ENCODE data around the gene CDC42BPB.

CDC42BPB gene, protein sequence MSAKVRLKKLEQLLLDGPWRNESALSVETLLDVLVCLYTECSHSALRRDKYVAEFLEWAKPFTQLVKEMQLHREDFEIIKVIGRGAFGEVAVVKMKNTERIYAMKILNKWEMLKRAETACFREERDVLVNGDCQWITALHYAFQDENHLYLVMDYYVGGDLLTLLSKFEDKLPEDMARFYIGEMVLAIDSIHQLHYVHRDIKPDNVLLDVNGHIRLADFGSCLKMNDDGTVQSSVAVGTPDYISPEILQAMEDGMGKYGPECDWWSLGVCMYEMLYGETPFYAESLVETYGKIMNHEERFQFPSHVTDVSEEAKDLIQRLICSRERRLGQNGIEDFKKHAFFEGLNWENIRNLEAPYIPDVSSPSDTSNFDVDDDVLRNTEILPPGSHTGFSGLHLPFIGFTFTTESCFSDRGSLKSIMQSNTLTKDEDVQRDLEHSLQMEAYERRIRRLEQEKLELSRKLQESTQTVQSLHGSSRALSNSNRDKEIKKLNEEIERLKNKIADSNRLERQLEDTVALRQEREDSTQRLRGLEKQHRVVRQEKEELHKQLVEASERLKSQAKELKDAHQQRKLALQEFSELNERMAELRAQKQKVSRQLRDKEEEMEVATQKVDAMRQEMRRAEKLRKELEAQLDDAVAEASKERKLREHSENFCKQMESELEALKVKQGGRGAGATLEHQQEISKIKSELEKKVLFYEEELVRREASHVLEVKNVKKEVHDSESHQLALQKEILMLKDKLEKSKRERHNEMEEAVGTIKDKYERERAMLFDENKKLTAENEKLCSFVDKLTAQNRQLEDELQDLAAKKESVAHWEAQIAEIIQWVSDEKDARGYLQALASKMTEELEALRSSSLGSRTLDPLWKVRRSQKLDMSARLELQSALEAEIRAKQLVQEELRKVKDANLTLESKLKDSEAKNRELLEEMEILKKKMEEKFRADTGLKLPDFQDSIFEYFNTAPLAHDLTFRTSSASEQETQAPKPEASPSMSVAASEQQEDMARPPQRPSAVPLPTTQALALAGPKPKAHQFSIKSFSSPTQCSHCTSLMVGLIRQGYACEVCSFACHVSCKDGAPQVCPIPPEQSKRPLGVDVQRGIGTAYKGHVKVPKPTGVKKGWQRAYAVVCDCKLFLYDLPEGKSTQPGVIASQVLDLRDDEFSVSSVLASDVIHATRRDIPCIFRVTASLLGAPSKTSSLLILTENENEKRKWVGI (N-terminal part only)

DNA sequence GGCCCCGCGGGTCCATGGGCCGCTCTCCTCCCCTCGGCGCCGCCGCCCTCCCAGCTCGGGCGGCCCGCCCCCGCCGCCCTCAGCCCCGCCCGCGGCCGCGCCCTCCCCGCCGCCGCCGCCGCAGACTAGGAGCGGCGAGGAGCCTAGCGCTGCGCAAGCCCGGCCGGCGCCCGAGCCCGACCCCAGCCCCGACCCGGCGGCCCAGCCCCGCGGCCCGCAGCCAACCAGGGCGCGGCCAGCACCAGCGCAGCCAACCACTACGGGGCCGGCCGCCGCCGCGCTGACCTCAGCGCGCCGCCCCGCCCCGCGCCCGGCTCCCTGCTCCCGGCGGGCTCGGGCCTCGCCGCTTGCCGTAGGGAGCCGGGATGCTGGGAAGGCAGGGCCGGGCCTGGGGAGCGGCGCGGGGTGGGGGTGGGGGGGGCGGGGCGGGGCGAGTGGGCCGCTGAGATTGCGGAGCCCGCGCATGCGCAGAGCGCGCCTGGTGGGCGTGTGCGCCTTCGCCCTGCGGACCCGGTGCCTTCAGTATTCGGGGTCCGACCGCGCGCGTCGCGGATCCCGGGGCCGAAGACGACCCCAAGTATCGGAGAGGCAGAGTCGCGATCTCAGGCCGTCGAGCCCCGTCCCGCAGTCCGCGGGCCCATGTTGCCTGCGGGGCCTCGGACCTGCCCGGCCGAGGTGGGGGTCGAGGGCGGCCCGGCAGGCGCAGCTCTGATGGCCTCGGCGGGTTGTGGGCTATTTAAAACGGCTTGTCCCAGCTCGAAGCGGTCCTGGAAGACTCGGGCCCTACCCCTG lies at the start of gene CDC42BPB:
Gene CDC42BPB, minus strand, starts transcription at position 178 of the 792 bp plus-strand sequence. CDS start 376 bp downstream, outside the sequence.
- DNase-seq (ENCODE audit: low read depth) = peak; percentile 68

DNA sequence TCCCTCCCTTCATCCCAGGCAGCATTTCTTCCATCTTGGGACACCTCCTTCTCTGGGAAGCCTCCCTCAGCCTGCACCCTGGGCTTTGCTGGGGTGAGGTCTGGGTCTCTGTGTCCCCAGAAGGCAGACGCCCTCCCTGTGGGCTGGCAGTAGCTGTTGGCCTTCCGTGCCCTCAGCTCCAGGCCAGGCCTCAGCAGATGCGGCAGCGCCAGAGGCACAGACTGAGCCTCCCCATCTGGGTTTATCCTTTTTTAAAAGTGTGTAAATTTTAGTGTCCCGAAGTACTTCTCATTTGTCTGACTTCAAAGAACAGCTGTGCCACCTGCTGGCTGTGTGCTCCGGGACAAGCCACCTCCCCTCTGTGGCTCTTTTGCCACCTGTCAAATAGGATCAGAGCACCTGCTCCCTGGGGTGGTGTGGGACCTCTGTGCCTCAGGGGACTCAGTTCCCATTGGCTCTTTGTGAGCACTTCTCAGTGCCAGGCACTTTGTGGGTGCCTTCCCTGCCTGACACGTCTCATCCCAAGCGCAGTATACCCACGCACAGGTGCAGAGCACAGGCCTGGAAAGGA lies 48.3 kb upstream of the CDC42BPB start:
- no peak for DNase-seq (ENCODE audit: low read depth)

DNA sequence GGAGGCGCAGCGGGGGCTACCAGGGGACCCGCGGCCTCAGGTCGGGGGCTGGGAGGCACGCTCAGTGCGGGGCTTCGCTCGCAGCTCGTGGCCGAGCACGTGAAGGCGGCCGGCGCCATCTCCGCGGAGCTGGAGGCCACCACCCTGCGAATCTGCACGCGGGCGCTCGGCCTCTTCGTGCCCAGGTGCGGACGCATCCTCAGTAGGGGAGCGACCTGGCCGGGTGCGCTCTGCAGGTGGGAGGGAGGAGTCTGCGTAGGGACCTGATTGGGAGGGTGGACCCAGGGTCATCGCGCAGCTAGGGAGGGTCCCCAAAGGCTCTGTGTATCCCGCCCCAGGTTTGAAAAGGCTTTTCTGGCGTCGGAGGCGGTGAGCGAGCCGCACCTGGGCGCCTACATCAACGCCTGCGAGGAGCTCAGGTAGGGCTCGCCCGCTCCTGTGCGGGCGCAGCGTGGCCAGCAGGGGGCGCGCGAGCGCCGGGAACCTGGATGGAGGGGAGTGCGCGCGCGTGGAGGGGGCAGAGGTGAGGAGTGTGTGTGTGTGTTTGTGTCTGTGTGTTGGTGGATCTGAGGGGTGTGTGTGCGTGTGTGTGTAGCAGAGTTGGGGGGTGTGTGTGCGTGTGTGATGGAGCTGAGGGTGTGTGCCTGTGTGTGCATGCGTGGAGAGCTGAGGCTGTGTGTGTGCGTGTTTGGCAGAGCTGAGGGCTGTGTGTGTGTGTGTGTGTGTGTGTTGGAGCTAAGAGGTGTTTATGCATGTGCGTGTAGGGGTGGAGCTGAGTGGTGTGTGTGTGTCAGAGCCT lies 47.5 kb upstream of the CDC42BPB start:
- peak; percentile 73 for DNase-seq (ENCODE audit: low read depth)

DNA sequence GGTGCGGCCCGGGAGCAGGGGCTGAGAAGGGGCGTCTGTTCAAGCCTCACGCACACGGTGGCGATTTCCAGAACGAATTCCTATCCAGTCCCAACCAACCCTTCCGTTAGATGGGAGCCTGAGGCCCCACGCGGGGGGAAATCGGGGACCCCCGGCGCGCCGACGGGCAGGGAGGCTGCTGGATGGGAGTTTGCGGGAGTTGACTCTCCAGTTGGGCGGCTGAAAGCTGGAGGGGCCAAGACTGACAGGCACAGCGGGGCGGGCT lies 47.0 kb upstream of the CDC42BPB start:
- DNase-seq (ENCODE audit: low read depth) = no peak

DNA sequence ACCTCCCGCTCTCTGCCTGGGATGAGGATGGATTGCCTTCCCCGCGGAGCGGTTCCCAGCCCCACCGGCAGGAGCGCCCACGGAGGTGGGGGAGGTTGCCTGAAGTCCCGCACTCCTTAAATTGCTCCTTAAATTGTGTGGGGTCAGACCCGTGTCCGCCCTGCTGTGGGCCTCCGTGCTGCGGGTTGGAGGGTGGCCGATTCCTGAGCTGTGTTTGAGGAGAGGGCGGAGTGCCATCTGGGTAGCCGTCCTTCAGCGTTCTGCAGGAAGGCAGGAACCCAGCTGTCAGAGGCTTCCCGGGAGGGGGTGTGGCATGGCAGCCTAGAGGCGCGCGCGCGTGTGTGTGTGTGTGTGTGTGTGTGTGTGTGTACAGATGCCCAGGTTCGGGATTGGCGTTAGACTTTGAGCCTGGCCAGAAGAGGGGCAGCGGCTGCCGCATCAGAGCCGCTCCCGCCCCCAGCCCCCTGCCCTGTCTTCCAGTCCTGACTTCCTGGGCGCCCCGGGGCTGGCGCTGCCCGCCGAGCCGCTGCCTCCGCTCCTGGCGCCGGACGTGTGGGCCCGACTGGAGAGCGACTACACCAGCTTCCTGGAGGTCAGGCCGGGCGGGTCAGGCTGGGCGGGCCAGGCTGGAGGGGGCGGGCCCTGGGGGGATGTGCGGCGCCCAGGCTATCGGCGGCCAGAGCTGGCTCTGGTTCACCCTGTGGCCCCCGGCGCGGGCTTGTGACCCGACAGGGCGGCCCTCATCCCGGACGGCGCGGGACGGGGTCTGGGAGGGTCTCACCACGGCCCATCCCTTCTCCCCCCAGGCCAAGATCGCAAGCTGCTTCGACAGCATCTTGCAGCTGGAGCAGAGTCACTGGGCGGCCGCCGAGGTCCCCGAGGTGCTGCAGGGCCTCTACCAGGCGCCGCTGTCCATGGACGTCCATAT lies 46.4 kb upstream of the CDC42BPB start:
- DNase-seq (ENCODE audit: low read depth) = no peak

DNA sequence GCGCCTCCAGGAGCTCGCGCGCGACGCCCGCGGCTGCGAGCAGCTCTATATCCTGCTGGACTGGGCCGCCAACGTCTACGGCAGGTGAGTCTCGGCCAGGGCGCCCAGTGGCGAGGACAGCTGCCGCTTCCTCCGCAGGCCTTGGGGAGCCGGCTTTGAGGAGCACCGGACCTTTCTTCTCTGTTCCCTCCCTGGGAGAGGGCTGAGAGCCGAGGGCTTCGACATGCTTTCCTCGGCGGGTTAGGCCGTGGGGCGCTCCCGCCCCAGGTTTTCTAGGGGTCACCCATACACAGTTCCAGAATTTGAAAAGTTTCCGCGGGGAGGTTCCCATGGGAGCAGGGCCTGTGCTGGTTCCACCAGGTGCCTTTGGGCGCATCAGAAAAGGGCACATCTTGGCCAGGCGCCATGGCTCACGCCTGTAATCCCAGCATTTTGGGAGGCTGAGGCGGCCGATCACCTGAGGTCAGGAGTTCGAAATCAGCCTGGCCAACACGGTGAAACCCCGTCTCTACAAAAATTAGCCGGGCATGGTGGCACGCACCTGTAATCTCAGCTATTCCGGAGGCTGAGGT lies 45.4 kb upstream of the CDC42BPB start:
- no peak for DNase-seq (ENCODE audit: low read depth)

DNA sequence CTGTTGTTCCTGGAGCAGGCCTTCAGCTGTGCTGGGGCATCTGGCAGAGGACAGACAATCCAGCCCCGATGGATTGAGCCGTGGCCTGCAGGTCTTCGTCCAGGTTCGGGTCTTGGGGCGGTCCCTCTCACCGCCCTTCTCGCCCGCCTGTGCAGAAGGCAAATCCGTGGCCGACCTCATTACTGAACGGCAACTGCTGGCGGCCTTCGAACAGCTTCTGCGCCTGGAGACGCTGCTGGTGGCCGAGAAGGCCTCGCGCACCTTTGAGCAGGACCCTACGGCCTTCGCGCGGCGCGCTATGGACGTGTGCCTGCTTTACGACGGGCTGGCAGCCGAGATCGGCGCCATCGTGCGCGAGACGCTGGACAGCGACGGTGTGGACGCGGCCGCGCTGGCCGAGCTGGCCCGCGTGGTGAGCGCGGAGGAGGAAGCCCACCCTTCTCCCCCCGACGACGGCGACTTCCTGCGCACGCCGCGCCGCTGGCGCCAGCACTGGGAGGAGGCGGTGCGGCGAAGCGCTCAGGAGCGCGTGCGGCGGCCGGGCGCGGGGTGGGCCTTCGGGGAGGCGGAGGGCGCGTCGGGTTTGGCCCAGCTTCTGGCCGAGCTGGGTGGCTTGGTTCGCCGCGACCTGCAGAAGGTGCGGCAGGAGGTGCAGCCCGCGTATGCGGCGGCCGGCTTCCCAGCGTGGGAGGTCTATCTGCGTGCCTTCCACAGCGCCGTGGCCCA lies 44.8 kb upstream of the CDC42BPB start:
- no peak for DNase-seq (ENCODE audit: low read depth)

DNA sequence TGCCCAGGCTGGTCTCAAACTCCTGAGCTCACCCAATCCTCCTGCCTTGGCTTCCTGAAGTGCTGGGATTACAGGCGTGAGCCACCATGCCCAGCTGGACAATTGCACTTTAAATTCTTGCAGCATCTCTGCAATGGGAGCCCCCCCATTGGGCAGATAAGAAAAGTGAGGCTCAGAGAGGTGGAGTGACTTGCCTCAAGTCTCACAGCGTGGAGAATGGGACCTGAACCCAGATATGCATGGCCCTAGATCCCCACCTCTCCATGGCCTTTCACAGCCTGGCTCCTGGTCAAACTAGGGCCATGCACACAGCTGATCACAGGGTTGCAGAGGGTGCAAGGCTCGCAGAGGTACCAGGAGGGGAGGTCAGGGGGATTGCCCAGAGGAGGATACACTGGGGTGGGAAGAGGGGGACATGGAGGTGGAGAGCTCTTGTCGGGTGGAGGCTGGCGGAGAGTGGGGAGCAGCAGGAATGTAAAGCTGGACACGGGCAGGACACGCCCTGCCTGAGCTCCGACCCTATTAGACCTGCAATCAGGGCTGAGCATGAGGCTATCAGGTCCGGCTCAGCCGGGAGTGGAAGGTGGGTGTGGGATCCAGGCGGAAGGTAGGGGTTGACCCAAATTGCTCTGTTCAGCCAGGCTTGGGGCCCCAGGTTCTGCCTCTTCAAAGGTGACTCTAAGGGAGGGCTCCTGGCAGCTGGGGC lies 44.1 kb upstream of the CDC42BPB start:
- DNase-seq (ENCODE audit: low read depth) = no peak

DNA sequence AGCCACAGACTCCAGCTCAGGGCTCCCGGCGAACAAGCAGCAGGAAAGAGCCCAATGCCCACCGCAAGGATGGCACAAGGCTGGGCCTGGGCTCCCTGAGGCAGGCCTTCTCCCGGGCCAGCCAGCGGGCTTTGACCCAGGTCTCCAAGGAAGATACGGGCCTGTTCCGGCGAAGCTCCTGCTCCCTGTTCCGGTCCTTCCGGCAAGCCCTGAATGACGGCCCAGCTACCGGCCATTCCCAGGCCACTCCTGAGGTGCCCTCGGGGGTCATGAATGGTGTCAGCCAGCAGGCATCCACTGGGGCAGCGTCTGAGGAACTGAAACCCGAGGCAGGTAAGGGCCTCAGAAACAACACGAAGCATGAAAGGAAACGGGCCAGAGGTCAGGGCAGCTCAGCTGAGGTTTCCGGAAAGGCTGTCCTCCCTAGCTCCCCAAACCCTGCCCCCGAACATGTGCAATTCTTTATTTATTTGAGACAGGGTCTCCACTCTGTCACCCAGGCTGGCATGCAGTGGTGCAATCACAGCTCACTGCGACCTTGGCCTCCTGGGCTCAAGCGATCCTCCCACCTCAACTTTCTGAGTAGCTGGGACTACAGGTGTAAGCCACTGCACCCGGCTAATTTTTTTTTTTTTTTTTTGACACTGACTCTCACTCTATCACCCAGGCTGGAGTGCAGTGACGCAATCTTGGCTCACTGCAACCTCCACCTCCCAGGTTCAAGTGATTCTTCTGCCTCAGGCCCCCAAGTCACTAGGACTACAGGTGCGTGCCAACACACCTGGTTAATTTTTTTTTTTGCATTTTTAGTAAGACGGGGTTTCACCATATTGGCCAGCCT lies 43.2 kb upstream of the CDC42BPB start:
- DNase-seq (ENCODE audit: low read depth) = no peak

DNA sequence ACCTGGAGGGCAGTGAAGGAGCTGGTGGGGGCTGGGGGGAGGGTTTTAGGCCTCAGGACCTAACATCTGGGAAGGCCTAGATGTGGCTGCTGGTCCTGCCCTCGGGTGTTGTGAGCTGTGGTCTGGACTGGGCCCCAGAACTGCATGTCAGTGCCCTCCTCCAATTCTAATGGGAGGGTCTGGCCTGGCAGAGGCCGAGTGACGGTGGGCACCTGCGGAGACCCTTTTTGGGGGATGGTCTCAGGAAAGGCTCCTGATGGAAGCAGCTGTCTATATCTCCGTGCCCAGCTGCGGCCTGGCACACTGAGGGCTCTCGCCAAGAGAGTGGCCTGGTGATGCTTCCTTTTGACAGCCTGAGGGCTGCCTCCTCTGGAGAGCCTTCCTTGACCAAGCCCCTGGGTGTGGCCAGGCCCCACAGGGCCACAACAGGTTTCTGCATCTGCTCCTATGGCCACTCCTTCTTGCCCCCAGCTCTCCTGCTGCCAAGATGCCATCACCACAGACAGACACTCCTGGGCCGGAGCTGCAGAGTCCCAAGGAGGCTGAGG lies 42.5 kb upstream of the CDC42BPB start:
- DNase-seq (ENCODE audit: low read depth) = no peak

DNA sequence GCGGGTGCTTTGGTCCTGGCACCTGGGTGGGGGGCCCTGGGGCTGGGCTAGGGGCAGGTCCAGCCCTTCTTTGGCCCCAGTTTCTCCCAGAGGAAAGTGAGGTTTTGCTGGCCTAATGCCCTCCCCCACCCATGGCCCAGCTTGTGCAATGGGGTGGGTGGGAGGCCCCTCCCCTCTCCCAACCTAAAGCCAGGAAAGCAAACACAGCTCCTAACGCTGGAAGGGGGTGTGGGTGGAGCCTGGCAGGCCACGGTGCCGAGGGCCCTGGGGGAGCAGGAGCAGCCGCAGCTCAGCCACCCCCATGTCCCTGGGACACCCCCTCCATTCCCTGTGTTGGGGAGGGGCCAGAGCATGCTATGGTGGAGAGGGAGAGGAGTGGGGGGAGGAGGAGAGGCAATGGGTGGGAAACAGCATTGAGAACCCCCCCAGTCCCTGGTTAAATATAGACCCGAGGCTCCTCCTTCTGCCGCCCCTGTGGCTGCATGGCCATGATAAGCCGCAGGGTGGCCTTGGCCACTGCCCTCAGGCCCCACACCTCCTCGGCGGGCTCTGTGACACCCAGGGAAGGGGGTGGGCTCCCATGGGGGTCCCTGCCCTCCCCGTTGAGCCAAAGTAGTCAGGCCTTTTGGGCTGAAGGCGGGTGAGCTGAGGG lies 41.9 kb upstream of the CDC42BPB start:
- DNase-seq (ENCODE audit: low read depth) = no peak

DNA sequence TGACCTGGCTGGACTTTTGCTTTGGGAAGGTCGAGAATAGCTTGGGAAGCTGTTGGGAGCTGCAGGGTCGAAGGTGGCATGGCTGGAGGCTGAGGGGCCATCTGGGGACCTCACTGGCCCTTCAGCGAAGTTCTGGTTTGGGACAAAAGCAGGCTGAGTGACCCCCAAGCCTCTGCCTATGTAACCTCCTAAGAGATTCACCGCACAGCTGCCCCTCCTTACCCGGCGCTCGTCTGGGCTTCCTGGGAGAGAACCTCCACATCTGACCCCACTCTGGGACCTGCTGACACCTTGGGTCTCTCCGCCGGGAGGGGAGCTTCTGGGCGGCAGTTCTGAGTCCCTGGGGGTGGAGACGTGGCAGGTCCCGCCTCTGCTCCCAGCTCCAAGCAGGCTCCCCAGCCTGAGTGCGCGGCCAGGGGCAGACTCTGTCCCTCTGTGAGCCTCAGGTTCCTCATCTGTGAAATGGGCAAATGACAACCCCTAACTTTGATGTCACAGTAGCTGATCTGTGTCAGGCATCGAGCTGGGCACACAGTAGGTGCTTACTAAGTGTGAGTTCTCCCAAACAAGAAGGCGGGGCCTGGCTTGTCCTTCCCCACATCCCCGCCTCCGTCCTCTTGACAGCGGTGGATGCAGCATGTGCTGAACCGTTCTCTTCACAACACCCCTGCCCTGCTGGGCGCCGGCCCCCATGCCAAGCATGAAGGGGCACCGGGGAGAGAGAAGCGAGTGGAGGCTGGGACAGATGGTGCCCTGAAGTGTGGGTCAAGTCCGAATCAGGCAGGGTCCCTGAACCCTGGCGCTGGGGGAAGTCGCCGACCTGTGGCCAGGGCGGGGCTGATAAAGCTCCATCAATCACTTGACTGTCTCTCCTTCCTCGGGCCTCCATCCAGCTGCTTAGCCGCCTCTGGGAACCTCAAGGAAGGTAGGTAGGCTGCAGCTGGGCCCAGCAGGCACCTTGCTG lies 40.9 kb upstream of the CDC42BPB start:
- no peak for DNase-seq (ENCODE audit: low read depth)

DNA sequence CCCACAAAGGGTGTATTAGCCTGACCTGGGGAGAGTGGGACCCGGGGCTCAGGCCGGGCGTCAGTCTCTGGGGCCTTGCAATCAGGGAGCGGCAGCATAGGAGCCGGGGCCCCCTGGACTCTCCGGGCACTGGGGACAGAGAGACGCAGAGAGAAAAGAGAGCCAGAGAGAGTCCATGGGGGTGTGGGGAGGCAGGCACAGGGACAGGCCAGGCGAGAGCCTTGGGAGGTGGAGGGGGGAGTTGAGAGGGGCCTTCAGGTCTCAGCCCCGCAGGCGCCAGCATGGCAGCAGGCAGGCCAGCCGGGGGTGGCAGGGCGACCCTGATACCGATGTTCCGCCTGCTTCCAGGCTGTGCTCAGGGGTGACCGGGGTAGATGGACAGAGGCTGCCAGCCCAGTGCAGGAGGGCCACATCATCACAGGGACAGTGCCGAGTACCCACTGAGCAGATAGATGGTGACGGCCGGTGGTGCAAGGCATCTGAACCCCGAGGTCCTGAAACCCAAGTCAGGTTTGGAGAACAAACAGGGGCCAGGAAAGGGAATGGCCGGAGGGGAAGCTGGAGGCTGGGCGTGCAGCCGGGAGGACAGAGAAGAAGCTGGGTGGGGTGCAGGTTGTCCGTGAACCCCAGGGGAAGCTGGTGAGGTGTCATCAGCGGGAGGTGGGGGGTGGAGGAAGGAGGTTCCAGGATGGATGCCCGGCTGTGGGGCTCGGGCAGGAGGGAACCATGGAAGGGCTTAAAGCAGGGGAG lies 40.1 kb upstream of the CDC42BPB start:
- DNase-seq (ENCODE audit: low read depth) = no peak

DNA sequence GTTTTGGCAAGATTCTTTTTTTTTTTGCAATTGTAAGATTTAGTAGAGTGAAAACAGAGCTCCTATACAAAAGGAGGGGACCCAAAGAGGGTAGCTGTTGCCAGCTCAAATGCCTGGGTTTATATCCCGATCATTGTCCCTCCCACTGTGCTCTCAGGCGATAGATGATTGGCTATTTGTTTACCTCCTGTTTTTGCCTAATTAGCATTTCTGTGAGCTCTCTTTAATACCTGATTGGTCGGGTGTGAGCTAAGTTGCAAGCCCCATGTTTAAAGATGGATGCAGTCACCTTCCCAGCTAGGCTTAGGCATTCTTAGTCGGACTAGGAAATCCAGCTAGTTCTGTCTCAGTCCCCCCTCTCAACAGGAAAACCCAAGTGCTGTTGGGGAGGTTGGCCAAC lies 39.0 kb upstream of the CDC42BPB start:
- DNase-seq (ENCODE audit: low read depth) = no peak

All from activated T-cell treated with anti-CD3 and anti-CD28 coated beads for 48 hours (primary cell).